Dendritic cell treated with granulocyte-macrophage colony-stimulating factor and Interleukin-4, amounts not matched to agents 40 ng/mL and 50 ng/mL, for 4 days (primary cell): ENCODE measurements around the gene AREG.

Source experiments
- H3K27ac Mint-ChIP-seq: one replicate; pipeline ENCODE4 v1.8.0; 2022; ENCODE audit warnings: mild to moderate bottlenecking, mixed read lengths
- H3K27me3 Mint-ChIP-seq: one replicate; pipeline ENCODE4 v1.8.0; 2022; ENCODE audit warnings: mild to moderate bottlenecking, mixed read lengths
- H3K36me3 Mint-ChIP-seq: one replicate; pipeline ENCODE4 v1.8.0; 2022; ENCODE audit warnings: low read depth, mixed read lengths
- H3K4me1 Mint-ChIP-seq: one replicate; pipeline ENCODE4 v1.8.0; 2022; ENCODE audit warnings: low read depth, mixed read lengths
- H3K4me3 Mint-ChIP-seq: one replicate; pipeline ENCODE4 v1.8.0; 2022; ENCODE audit warnings: mild to moderate bottlenecking, moderate library complexity, mixed read lengths
- H3K9me3 Mint-ChIP-seq: one replicate; pipeline ENCODE4 v1.8.0; 2022; ENCODE audit warnings: mixed read lengths
- intact Hi-C: fragments of 100-400 bp; cut with micrococcal nuclease; formaldehyde crosslinking; loops from one replicate; pipeline ENCODE4 v1.15.0; 2022

Gene AREG

DNA sequence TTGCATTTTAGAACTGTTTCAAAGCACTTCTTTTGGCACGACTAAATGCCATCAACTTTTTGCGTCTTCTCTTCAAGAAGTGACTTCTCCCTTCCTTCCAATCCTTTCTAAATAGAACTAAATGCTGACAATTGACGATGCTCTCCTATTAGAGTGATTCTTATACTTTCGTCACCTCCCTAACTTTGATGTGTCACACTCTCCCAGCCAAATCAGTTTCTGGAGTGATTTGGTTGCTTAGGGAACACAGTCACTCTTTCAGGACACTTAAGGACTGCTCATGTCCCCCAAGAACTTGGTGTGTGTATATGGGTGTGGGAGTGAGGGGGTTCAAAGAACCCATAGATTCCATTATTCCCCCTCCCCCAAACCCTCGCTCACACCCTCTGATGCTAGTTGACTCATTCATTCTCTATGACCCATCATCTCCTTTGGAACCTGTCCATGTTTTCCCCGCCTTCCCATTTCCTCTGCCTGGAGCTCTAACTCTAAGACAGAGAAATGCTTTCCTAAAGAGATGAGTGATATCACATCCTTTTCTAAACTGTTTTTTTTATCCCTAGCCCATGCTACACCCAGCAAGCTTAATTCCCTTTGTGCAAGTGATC, 26.8 kb upstream of the AREG start:
- peaks cover 11% of the 10 kb centered on the region for H3K4me1 Mint-ChIP-seq
- H3K9me3 Mint-ChIP-seq = no peaks in the 10 kb centered on the region
- H3K27me3 Mint-ChIP-seq = no peaks in the 10 kb centered on the region
- no peak overlapping the region for H3K4me3 Mint-ChIP-seq
- intact Hi-C loops = no loop called here
- no peak overlapping the region for H3K27ac Mint-ChIP-seq
- H3K36me3 Mint-ChIP-seq = no peaks in the 10 kb centered on the region

DNA sequence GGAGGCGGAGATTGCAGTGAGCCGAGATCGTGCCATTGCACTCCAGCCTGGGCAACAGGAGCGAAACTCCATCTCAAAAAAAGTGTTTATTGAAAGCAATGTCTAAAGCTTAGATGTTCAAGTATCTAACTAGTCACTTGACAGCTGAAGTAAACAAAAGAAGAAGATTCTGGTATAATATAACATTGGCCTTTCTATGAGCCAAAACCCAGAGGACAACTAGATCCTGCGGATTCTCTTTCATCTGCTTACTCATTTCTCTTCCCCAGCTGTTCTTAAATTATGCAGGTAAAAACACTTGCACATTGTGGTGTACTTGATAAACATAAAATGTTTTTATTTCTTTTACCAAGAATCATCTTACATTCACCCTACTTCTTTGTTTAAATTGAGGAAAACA, 24.1 kb upstream of the AREG start:
- H3K9me3 Mint-ChIP-seq = no peaks in the 10 kb centered on the region
- no peak overlapping the region for H3K4me3 Mint-ChIP-seq
- intact Hi-C loops = no loop called here
- no peaks in the 10 kb centered on the region for H3K36me3 Mint-ChIP-seq
- peaks cover 12% of the 10 kb centered on the region for H3K4me1 Mint-ChIP-seq
- H3K27me3 Mint-ChIP-seq = no peaks in the 10 kb centered on the region
- no peak overlapping the region for H3K27ac Mint-ChIP-seq

DNA sequence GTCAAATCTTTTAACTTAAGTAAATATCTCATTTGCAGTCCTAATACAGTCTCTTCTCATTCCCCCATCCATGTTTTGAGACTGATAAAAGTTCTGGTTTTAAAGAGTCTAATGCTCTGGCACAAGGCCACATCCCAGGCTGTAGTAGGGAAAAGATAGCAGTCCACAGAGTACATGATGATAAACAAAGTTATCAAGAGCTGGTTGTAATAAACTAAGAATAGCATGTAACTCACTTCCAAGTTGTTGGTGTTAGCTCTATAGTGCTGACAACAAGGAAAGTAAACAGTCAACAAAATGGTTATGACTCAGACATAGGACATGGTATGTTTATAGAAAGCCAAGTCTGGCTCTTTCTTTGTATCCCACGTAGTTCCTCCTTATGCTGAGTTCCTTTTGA, 21.8 kb upstream of the AREG start:
- no peaks in the 10 kb centered on the region for H3K36me3 Mint-ChIP-seq
- no peaks in the 10 kb centered on the region for H3K27me3 Mint-ChIP-seq
- H3K4me3 Mint-ChIP-seq = no peak overlapping the region
- H3K9me3 Mint-ChIP-seq = no peaks in the 10 kb centered on the region
- no peak overlapping the region for H3K27ac Mint-ChIP-seq
- intact Hi-C loops = no loop called here
- peaks cover 12% of the 10 kb centered on the region for H3K4me1 Mint-ChIP-seq

DNA sequence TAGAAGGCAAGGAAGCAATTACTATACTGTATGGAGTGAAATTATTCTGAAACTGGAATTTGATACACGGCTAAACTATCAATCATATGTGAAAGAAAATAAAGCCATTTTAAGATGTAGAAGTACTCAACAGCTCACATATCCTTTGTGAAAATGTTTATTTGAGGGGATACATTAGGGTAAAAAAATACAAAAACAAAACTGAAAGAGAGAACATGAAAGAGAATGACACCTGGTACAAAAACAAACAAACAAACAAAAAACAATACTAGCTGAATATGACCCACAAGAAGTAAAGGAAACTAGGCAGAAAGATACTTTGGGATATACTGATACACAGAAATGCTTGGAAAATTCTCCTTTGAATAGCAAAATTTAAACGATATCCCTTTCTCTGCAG, 20.8 kb upstream of the AREG start:
- no peaks in the 10 kb centered on the region for H3K27me3 Mint-ChIP-seq
- no peak overlapping the region for H3K4me3 Mint-ChIP-seq
- peaks cover 12% of the 10 kb centered on the region for H3K4me1 Mint-ChIP-seq
- no peaks in the 10 kb centered on the region for H3K36me3 Mint-ChIP-seq
- intact Hi-C loops = no loop called here
- no peak overlapping the region for H3K27ac Mint-ChIP-seq
- H3K9me3 Mint-ChIP-seq = no peaks in the 10 kb centered on the region

DNA sequence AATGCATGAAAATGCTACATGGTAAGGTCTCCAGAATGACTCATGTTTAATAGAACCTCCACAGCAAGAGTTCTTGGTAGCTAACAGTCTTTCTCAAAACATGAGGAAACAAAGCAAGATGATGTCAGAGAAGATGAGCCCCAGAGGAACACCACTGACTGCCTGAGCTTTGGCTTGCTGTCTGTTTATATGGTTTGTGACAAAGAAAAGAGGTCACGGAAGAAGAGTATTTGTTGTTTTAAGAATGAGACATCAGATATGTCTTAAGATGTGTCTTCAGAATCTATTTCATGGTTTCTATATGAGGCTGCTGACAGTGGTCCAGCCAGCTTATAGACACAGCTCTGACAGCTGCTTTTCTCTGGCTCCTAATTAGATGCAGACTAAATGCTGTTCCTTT, 18.8 kb upstream of the AREG start:
- H3K36me3 Mint-ChIP-seq = no peaks in the 10 kb centered on the region
- intact Hi-C loops = no loop called here
- no peak overlapping the region for H3K27ac Mint-ChIP-seq
- no peak overlapping the region for H3K4me3 Mint-ChIP-seq
- H3K27me3 Mint-ChIP-seq = no peaks in the 10 kb centered on the region
- no peaks in the 10 kb centered on the region for H3K9me3 Mint-ChIP-seq
- H3K4me1 Mint-ChIP-seq = peaks cover 12% of the 10 kb centered on the region

DNA sequence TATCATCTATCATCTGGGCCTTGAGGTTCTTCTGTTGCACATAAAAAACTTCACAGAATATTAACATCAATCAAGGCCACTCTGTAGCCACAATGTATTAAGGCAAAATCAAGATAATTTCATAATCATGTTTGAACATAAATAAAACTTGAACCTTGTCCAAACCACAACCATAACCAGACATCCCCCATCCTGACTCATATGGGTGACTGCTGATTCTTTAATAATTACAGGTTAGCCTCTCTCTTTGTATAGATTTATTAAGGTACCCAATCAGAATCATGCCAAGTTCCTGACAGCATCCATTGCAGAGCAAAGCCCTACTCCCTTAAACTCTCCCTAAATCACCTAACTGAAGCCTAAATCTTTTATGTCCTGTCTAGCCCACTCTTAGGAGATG, 16.7 kb upstream of the AREG start:
- intact Hi-C loops = no loop called here
- peaks cover under 1% of the 10 kb centered on the region for H3K4me1 Mint-ChIP-seq
- no peaks in the 10 kb centered on the region for H3K27me3 Mint-ChIP-seq
- H3K4me3 Mint-ChIP-seq = no peak overlapping the region
- H3K36me3 Mint-ChIP-seq = no peaks in the 10 kb centered on the region
- H3K9me3 Mint-ChIP-seq = no peaks in the 10 kb centered on the region
- no peak overlapping the region for H3K27ac Mint-ChIP-seq

DNA sequence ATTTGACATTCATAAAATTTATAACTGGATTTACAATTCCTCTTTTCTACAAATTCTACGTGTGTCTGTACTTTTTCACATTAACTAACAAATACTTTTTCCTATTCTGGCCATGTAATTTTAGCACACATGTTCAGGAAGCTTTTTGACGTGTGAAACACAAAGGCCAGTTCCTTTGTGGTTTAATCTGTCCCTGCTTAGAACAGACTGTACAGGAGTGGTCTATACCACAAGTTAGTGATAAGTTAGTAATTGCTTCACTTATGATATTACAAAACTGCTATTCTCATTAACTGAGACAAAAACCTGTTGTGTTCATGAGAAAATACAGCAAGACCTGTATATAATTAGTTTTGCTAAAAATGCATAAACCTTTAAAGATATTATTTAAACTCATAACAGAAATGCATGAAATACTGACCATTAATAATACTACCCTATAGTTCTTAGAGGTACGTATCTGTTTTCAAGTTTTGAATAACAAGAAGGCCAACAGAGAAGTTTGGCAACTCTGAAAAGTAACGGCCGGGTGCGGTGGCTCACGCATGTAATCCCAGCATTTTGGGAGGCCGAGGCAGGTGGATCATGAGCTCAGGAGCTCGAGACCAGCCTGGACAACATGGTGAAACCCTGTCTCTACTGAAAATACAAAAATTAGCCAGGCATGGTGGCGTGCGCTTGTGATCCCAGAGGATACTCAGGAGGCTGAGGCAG, 13.7 kb upstream of the AREG start:
- H3K27me3 Mint-ChIP-seq = no peaks in the 10 kb centered on the region
- intact Hi-C loops = no loop called here
- H3K9me3 Mint-ChIP-seq = no peaks in the 10 kb centered on the region
- H3K4me1 Mint-ChIP-seq = no peaks in the 10 kb centered on the region
- H3K27ac Mint-ChIP-seq = no peak overlapping the region
- no peaks in the 10 kb centered on the region for H3K36me3 Mint-ChIP-seq
- no peak overlapping the region for H3K4me3 Mint-ChIP-seq

DNA sequence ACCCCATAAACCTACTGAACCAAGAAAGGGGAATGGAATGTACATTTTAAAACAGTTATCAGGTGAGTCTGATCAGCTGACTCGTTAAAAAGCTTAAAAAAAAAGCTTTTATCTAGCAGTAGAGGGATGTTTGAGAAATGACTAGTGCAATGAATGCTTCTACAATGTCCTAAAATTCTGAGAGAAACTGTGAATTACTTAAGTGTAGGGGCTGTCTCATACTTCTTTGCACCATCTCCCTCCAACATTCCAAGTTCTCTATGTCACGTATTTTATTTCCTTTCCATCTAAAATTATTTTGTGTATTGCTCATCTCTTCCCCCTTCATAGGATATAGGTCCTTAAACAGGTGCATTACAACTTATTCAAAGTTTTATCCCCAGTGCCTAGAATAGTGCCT, 11.9 kb upstream of the AREG start:
- no peak overlapping the region for H3K4me3 Mint-ChIP-seq
- intact Hi-C loops = no loop called here
- no peaks in the 10 kb centered on the region for H3K4me1 Mint-ChIP-seq
- no peaks in the 10 kb centered on the region for H3K36me3 Mint-ChIP-seq
- no peak overlapping the region for H3K27ac Mint-ChIP-seq
- H3K27me3 Mint-ChIP-seq = no peaks in the 10 kb centered on the region
- no peaks in the 10 kb centered on the region for H3K9me3 Mint-ChIP-seq

DNA sequence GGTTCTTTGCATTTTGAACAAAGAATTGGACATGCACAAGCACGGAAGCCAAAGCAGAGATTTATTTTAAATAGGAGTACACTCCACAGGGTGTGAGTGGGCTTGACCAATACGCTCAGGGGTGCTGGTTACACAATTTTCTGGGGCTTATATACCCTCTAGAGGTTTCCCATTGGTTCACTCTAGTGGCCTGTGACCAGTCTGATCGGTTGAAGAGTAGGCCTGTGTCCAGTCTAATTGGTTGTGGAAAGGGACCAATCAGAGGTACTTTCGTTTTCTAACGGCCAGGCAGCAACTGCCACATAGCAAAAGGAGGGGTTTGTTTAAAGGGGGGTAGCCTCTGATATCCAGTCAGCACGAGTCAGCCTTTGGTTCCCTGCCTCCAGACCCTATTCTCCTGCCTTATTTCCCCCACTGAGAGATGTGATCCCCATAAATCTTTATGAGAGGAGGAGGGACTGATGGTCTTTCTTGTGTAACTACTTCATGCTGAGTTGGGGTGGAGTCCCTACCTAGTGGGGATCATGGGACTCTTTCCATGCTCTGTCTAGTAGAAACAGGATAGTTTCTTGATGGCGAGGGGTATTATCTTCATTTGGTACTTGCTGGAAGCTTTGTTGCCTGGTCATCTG, 11.3 kb upstream of the AREG start:
- no peak overlapping the region for H3K27ac Mint-ChIP-seq

DNA sequence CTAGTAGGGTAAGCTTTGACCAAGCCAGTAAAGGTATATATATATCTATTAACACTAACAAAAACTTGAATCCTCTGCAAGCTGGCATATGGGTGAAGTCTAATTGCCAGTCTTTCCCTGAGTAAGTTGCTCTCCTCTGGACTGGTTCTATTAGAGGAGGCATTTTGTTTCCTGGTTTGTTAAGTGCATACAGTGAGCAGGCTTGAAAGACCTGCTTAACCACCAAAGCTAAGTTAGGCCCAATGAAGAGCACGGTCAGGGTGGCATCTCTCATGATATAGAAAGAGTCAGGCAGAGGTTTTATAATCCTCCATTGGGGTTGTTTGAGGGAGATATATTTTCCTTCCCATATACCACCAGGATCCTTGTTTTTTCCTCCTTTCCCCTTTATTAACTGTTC, 9.6 kb upstream of the AREG start:
- no peaks in the 10 kb centered on the region for H3K9me3 Mint-ChIP-seq
- no peaks in the 10 kb centered on the region for H3K36me3 Mint-ChIP-seq
- H3K4me1 Mint-ChIP-seq = no peaks in the 10 kb centered on the region
- no peak overlapping the region for H3K27ac Mint-ChIP-seq
- intact Hi-C loops = no loop called here
- no peak overlapping the region for H3K4me3 Mint-ChIP-seq
- H3K27me3 Mint-ChIP-seq = no peaks in the 10 kb centered on the region

More for the DNA sequence above, 11.3 kb upstream of the AREG start:
- Mint-ChIP-seq H3K36me3 (no peaks in the 10 kb centered on the region), H3K27me3 (no peaks in the 10 kb centered on the region), H3K4me1 (no peaks in the 10 kb centered on the region), H3K4me3 (no peak overlapping the region), H3K9me3 (no peaks in the 10 kb centered on the region)
- intact Hi-C loops = no loop called here

DNA sequence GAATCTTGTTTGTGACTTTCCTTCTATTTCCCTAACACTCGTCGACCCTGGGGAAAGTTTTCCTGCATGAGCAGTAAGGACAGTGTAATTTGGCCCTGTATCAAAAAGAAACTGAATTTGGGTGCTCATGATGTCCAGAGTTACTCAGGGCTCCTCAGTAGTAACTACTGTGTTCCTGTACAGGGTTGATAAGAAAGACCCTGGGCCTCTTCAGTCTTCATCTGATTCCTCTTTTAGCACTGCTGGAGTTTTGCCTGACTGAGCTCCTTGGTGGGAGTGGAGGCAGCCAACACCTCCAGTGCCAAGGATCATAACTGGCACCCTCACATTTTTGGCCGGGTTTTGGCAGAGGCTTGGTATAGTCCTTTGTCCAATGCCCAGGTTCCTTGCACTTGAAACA, 7.1 kb upstream of the AREG start:
- Mint-ChIP-seq H3K36me3 (no peaks in the 10 kb centered on the region), H3K4me3 (no peak overlapping the region), H3K4me1 (no peaks in the 10 kb centered on the region), H3K9me3 (no peaks in the 10 kb centered on the region), H3K27ac (no peak overlapping the region), H3K27me3 (no peaks in the 10 kb centered on the region)
- intact Hi-C loops = no loop called here

DNA sequence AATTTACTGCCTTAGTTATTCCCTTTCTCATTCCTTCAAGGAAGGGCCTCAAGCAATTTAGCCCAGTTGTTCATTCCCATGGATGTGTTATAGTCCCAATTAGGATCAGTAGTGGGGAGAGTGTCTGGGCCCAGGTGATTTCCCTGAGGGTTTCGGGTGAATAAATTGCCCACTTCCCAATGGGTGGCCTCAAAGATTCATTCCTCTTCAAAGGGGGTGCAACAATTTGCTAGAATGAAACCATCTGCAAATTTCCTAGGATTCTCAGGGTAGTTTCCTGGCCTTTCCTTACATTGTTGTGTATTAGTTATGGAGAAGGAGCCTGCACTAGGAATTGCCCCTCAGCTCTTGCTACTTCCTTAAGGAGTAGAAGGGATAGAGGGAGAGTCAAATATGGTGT, 6.3 kb upstream of the AREG start:
- no peak overlapping the region for H3K27ac Mint-ChIP-seq
- no peaks in the 10 kb centered on the region for H3K4me1 Mint-ChIP-seq
- no peaks in the 10 kb centered on the region for H3K9me3 Mint-ChIP-seq
- intact Hi-C loops = no loop called here
- H3K27me3 Mint-ChIP-seq = no peaks in the 10 kb centered on the region
- no peak overlapping the region for H3K4me3 Mint-ChIP-seq
- no peaks in the 10 kb centered on the region for H3K36me3 Mint-ChIP-seq

DNA sequence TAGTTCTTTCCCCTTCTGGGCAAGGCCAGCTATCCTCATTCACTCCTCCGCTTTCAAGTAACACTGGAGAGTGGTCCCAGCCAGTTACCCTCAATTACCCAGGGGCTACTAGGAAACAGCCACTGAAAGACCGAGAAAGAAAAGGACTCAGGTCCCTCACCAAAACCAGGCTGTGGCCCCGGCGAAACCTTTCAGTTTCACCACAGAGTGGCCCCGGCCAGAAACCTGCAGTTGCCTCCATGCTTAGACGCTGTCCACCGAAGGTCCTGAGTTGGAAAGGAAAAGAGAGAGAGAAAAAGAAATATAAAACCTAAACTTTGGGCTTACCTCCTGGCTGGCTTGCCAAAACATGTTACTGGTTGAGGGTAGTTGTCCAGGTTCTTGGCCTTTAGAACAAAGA, 5.0 kb upstream of the AREG start:
- H3K36me3 Mint-ChIP-seq = peaks cover 1% of the 10 kb centered on the region
- H3K4me3 Mint-ChIP-seq = no peak overlapping the region
- no peak overlapping the region for H3K27ac Mint-ChIP-seq
- no peaks in the 10 kb centered on the region for H3K27me3 Mint-ChIP-seq
- intact Hi-C loops = no loop called here
- no peaks in the 10 kb centered on the region for H3K4me1 Mint-ChIP-seq
- no peaks in the 10 kb centered on the region for H3K9me3 Mint-ChIP-seq

DNA sequence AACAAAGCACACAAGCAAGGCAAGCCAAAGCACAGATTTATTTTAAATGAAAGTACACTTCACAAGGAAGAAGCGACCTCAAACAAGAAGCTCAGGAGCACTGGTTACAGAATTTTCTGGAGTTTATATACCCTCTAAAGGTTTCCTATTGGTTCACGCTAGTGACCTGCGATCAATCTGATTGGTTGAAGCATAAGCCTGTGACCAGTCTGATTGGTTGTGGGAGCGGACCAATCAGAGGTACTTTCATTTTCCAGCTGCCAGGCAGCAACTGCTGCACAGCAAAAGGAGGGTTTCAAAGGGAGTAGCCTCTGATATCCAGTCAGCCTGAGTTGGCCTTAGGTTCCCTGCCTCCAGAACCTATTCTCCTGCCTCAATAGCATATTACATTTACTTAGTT, 4.6 kb upstream of the AREG start:
- no peak overlapping the region for H3K4me3 Mint-ChIP-seq

DNA sequence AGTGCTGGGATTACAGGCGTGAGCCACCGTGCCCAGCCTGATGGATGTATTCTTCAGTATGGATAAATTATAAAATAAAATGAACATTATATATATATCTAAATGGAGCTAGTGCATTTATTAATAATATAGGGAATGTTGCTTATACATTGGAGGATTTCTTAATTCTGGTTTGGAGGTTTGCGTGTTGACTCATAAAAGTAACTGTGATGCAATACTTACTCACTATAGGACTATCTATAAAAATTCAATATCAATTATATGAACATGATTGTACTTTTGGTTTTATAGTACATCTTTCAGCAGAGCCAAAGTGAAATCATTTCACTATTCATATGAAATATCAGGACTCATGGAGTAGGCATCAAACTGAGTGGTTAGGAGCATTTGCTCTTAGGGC, 3.2 kb upstream of the AREG start:
- H3K4me3 Mint-ChIP-seq = no peak overlapping the region
- H3K27ac Mint-ChIP-seq = no peak overlapping the region
- no peaks in the 10 kb centered on the region for H3K9me3 Mint-ChIP-seq
- peaks cover 3% of the 10 kb centered on the region for H3K27me3 Mint-ChIP-seq
- H3K4me1 Mint-ChIP-seq = peaks cover 5% of the 10 kb centered on the region
- H3K36me3 Mint-ChIP-seq = peaks cover 8% of the 10 kb centered on the region
- intact Hi-C loops = no loop called here

More for the DNA sequence above, 4.6 kb upstream of the AREG start:
- peaks cover 3% of the 10 kb centered on the region for H3K4me1 Mint-ChIP-seq
- peaks cover 5% of the 10 kb centered on the region for H3K36me3 Mint-ChIP-seq
- intact Hi-C loops = no loop called here
- H3K27ac Mint-ChIP-seq = no peak overlapping the region
- peaks cover 3% of the 10 kb centered on the region for H3K27me3 Mint-ChIP-seq
- H3K9me3 Mint-ChIP-seq = no peaks in the 10 kb centered on the region
